NCI-H2029 treated with DMSO at 0.1 percent for 48 hours (cell line): ENCODE results near the gene DOCK1.

Source experiments
- DNase-seq: peaks from one replicate; lab custom pipeline; 2025; lab: John Stamatoyannopoulos, UW

DOCK1 gene

DNA sequence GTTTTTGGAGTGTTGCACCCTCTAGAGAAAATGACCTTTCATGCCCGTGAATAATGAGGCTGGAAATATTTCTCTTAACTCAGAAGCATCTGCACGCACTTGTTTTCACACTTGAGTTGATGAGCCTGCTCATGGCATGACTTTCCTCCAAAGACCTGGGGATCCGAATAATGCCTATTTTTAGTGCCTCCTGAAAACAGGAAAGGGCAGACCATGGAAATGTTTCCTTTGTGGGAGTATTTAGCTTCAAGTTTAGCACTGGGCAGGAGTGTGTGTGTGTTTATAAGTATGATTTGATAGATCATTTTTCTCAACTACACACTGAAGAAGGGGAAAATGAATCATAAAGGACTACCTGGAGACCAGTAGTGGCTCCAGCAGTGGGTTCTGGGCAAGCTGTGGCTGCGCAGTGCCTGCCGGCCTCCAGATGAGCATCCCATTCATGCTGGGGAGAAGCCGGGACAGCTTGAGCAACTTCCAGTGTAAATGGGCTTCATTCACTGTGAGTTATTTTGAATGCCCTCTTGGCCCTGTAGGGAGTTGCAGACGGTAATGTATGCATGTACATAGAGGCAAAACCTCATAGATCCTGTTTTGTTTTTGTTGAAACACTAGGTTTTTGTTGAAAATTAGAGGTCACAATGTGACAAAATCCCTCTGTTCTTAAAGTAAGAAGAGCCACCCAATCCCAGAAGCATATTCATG, 408.9 kb downstream of the DOCK1 start:
- no peak for DNase-seq

DNA sequence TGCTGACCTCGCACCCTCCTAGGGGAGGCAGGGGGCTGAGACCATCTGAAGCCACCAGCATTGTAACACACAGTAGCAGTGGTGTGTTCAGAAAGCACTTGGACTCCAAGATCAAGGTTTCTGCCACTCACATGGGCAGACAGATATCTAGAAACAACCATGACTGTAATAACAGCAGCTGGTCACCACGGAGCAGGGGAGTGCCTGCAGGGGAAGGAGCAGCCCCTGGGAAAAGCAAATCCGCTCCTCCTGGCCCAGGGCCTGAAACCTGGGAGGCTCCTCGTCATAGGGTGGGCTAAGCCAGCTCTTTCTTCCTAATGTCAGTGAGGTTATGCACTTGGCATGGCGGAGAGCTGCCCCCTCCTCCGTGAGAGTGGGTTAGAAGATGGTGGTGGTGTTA, 409.6 kb downstream of the DOCK1 start:
- no peak for DNase-seq

DNA sequence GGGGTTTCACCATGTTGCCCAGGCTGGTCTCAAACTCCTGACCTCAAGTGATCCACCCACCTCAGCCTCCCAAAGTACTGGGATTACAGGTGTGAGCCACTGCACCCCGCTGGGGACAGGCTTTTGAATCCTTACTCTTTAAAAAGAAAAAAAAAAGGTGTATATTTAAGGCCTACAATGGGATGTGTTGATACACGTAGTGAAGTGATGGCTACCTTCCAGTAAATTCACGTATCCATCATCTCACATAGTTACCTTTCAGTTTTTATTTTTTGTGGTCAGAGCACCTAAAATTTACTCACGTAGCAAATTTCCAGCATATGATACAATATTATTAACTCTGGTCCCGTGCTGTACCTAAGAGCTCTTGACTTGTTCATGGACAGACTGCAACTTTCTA, 410.7 kb downstream of the DOCK1 start:
- DNase-seq = no peak

DNA sequence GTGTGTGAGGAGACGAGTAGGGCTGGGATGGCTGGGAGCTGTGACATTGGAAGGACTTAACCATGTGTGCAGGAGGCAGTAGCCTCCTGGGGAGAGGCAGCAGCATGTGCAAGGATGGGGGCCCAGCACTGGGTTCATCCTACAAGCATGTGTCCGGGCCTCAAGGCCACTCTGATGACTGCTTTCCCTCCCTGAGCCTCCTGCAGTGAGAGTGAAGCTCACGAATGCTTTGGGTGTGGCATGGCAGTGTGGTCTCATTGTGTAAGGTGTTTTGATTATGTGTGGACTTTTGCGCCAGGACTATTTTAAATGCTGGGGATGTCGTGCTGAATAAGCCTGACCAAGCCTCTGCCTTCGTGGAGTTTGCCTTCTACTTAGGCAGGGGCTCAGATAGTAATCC, 413.2 kb downstream of the DOCK1 start:
- no peak for DNase-seq

DNA sequence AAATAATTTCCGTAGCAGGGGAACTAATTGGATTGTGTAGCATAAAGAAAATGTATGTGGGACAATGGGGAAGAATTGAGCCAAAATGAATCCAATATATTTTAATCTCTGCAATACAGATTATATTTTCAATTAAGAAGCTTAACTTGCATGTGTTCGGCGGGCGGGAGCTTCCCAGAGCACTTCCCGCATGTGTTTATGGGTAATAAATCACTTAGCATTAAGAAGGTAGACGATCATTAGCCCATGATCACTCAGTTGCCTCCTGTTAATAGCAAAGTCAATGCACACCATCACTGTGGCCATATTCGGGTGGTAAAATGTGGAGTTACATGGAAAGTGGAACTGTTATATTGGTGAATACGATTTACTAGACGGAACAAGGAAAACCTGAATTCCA, 414.0 kb downstream of the DOCK1 start:
- no peak for DNase-seq

DNA sequence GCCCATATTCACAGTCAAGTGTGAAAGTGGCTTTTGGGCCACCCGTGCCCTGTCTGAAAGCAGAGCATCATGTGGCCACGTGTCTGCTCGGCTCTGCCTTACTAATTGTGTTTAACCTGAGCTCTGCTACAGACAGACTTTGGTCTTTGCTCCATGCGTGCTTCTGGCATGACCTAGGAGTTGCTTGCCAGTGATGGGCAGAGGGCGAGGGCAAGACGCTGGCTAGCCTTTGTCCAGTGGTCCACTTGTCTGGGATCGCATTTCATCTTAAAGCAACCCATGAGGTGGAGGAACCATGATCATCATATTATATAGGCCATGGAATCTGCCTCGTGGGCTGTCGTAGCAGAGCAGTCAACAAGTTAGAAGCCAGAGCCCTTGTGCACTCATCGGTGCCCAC, 414.5 kb downstream of the DOCK1 start:
- DNase-seq = no peak

DNA sequence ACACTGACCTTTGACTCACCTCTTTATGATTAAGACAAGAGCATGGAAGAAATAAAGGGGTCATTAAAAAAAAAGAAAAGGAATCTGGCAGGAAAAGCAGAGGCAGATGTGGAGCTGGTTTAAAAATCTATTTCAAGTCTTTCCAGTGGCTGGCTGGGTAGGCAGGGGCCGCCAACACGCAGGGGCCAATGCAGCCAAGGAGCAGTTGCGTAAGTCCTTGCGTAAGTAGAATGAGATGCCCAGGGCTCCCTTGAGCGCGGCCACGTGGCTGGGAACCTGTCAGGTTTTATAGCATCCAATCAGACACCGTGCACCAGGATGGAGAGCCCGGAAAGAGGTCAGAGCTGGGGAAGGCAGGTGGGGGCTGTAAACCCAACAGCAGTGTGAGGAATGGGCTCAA, 414.9 kb downstream of the DOCK1 start:
- DNase-seq = no peak

DNA sequence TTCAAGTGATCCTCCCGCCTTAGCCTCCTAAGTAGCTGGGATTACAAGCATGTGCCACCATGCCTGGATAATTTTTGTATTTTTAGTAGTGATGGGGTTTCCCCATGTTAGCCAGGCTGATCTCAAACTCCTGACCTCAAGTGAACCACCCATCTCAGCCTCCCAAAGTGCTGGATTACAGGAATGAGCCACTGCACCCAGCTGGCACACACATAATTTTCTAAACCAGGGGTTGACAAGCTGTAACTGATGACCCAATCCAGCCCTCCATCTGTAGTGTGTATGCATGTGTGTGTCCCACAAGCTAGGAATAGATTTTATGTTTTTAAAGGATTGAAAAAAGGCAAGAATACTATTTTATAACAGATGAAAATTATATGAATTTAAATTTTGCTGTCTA, 417.1 kb downstream of the DOCK1 start:
- no peak for DNase-seq

DNA sequence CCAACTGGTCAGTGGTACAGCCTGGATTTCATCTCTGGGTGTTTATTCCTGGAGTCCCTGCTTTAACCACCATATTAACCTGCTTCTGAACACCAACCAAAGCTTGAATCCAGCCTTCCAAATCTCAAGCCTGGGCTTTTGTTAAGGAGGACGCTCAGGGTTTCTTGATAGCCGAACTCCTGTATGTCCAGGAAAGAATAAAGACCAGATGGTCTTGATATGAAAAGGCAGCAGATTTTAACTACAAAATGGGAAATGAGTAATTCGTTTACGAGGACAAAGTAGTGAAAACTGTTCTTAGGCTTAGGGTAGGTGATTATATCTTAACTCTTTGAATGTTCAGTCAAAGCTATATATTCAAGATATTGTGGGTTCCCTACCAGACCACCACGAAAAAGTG, 420.3 kb downstream of the DOCK1 start:
- no peak for DNase-seq

DNA sequence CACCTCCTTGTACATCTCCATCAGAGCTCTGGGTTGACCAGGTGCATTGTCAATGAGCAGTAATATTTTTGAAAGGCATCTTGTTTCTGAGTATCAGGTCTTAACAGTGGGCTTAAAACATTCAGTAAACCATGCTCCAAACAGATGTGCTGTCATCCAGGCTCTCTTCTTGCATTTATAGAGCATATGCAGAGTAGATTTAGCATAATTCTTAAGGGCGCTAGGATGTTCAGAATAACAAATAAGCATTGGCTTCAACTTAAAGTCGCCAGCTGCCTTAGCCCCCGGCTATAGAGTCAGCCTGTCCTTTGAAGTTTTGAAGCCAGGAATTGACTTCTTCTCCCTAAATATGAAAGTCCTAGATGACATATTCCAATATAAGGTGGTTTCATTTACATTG, 421.7 kb downstream of the DOCK1 start:
- DNase-seq = no peak

DNA sequence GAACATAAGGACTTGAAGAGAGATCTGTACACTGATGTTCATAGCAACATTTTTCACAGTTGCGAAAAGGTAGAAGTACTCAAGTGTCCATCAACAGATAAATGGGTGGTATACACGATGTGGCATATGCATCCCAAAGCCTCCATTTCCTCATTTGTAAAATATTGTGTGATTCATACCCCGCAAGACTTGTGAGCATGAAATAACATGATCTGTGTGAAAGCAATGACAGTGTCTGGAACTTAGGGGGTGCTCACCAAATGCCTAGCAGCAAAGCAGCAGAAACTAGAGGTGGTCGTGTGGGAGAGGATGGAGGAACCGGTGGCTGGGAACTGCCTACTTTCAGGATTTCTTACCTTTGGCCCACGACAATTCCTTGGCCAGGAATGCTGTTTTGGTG, 426.5 kb downstream of the DOCK1 start:
- no peak for DNase-seq

DNA sequence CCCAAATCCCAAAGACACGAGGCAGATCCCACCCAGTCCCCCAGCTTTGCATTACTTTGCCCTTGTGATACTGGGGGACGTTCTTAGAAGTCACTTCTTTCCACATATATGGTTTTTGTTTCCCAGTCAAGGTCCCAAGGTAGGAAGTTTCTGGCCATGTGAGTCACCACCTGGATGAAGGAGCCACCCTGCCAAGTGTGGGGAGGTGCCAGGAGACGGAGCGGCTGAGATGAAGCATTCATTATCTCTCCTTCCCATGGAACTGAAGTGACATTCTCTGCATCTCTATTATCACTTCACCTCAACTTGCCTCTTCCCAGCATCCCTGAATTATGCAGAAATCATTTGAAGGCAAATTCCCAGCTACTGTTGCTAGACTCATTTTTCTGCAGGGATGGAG, 427.4 kb downstream of the DOCK1 start:
- DNase-seq = no peak

DNA sequence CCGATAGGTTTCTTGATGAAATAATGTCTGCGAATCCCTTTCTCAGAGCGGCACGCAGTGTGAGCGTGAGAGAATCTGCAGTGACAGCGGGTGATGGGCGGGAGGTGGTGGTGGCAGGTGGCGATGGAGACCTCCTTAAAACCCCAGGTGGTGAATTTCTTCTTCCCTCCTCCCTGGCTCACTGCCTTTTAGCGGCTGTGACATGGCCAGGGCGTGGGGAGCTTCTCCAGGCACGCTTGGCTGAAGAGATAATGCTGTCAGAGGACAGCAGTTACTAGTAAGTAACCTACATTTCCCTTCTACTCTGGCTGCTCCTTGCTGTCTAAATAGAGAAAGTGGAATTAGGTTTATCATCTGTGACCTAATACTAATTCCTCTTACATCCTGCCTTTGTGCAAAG, 432.6 kb downstream of the DOCK1 start:
- DNase-seq = no peak

DNA sequence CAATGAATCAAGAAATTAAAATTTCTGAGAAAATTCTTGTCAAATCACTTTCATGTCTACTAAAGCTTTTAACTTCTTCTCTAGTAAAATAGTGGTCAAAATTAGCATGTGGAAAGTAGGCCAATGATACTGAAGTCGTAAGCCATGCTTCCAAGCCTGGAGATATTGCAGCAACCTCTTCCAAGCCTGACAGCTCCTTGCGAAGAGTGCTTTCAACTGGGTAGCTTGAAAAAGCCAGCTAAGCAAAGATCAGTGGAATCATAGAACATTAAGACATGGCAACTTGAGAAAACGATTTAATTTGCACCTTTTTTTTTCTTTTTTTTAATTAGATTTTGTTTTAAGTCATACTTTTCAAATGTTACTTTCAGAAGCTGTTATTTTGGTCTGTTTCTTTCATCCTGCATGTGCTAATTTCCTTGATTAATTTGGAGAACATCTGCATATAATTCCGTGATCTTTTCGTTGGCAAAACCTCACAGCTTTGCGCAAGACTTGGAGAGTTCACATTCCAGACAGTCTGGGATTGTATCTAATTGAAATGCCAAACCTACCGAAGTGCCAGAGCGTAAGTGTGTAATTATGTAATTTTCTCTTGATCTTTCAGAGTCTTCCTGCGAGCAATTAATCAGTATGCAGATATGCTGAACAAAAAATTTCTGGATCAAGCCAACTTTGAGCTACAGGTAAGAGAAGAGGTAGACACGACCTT, 433.3 kb downstream of the DOCK1 start:
- DNase-seq = no peak

DNA sequence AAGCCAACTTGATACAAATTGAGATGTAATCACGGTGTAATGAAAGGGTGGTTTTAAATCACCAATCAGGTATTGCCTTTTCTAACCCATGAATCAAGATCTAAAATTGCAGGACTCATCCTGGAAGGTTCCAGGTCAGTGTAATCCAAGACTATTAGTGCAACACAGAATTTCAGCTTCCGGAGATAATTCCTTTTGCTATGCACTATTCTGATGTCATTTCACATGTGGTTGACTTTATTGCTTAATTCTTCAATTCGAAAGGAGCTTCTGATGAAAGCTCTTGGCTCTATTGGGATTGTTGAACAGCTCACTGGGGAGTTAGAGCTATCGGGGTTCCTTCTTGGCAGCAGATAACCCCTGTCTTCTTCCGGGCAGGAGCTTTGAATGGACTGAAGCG, 438.6 kb downstream of the DOCK1 start:
- DNase-seq = no peak

DNA sequence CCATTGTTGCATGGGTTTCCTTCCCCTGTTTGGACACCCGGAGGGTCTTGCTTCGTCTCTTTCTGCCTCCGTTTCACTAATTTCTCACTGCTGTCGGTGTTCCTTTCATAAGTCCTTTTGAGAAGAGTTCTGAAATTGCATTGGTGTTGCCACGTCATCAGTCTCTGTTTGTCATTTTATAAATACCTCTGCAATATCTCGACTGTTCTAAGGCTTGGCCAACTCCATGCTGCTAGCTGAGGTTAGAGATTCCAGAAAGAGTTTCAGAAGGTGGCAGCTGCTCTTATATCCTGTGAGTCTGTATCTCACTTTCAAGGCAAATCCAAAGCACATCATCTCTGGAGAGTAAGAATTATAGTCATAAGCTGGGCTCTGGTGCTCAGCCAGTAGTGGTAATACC, 439.1 kb downstream of the DOCK1 start:
- DNase-seq = no peak

DNA sequence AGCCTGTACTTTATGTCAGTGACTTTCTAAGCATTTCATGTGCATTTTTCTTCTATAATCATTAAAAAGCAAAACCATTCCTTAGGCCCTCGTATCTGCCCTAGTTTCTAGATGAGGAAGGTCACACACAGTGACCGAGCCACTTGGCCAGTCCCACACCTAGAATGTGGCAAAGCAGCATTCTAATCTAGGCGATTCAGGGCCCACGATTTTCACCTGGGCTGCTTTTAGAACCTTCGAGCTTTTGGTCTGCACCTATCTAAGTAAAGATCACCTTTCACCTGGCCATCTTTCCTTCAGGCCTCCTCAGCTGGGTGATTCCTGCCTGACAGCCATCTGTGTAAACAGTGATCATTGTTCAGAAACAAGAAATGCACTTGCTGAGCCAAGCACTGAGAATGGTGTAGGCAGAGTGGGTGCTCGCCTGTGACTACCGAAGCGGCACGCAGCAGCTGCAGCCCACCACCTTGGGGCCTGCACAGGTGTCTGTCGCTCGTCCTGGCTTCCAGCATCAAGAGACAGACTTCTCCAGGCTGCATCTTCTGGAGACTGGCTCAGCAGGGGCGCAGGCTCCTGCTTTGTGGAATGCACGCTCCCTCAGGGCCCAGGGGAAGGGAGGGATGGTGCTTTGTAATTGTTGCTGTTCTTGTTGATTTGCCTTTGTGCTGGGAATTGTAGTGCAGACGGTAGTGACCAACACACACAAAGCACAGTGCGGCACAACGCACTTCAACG, 440.2 kb downstream of the DOCK1 start:
- DNase-seq = no peak

DNA sequence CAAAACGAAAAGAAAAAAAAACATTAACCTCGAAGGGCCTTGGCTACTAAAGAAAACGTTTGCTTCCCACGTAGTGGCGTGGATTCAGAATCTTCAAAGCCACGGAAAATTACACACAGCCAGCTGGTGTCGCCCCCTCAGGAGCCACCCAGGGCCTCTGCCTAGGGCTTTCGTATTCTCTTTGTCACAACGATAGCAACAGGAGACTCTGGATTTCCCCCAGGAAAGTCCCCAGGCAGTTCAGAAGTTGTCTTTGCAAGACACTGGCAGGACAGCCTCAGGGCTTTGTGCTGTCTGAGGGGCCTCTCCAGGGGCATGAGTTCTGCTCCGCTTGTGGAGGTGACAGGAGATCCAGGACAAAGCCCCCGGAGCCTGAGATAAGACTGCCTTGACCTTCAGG, 441.4 kb downstream of the DOCK1 start:
- no peak for DNase-seq

DNA sequence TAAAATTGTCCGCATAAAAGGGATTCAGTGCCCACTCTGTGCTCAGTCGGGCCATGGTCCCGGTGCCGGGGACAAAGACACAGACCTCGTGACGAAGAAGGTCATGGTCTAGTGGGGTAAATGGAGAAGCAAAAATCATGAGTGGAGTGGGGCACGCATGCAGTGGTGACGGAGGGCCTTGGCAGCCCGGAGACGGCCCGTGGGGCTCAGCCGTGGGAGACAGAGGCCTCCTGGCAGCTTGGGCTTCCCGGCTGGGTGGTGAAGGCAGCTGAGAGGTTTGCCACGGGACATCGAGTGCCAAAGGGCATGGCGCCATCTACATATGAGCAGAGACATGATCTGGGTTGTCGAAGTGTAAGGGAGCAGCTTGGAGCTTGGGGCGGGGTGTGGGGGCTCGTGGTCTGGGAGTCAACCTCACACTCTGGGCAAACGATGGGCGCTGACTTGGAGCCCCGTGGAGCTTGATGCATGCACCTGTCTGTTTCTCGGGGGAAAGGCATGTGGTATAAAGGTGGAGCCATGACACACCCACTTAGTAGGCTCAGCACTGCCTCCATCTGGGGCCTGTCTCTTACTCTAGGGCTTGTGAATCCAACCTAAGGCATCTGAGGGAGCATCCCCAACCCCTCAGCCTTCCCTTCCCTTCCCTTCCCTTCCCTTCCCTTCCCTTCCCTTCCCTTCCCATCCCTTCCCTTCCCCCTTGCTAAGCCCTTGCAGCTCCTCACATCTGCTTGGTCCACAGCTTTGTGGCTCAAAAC, 442.2 kb downstream of the DOCK1 start:
- DNase-seq = no peak

DNA sequence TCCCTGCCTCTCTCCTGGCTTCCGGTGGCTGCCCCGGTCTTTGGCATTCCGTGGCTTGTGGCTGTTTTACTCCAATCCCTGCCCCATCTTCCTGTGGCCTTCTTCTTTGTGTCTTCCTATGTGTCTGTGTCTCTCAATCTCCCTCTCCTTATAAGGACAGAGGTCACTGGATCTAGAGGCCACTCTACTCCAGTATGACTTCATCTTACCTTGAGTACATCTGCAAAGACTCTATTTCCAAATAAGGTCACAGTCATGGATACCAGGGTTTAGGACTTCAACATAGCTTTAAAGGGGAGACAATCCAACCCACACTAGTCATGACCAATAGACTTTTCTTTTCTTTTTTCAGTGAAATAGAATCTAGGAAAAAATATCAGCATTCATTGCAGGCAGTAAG, 444.5 kb downstream of the DOCK1 start:
- DNase-seq = no peak

DNA sequence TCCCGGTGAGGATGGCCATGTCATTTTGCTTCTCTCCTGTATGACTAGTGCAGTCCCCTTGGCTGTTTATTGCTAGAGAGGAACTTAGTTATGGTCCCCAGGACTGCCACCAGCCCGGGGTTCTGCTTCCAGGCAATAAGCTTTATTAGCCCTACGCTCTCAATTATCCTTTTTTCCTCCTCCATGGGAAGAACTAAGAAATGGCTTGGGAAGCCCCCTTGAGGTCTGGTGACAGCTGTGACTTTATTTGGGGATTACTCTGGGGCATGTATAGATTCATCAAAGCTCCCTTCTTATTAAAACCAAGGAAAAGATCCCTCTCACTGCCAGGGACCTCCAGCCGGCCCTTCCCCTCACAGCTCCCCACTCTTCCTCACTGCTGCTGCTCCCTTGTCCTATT, 446.3 kb downstream of the DOCK1 start:
- no peak for DNase-seq

DNA sequence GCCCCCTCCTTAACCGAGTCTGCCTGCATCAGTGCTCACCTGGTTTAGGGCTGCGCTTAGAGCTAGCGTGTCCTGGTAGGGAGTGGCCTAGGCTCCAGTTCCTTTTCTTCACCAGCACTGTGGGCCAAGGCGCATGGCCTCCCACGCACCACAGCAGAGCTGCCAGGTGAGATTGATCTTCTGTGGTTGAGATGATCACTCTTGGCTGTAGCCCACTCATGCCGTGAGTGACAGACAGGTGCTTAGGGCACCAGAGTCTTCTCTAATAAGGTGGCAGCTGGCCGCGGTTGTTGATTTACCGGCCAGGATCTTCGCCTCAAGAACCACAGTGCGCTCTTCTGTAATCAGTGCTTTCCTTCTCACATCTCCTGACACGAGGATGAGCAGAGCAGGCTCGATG, 448.3 kb downstream of the DOCK1 start:
- DNase-seq = no peak

DNA sequence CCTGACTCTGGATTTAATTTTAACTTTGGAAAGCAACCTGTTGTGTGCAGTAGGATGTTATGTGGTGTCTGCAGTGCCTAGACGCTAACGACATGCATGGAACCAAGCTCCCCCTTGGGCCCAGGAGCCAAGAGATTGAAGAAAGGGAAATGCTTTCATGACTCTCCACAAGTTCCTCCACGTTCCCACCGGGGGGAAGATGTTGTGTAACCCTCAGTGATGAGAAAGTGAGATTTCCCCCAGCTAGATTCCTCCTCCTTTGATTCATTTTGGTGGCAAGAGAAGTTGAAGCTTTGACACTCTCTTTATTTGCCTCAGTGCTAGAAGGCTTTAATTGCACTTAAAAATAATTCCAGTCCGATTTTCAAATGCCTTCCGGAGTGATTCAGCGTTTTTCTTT, 449.0 kb downstream of the DOCK1 start:
- DNase-seq = no peak
